ENCODE results near the gene NME9.

DNA sequence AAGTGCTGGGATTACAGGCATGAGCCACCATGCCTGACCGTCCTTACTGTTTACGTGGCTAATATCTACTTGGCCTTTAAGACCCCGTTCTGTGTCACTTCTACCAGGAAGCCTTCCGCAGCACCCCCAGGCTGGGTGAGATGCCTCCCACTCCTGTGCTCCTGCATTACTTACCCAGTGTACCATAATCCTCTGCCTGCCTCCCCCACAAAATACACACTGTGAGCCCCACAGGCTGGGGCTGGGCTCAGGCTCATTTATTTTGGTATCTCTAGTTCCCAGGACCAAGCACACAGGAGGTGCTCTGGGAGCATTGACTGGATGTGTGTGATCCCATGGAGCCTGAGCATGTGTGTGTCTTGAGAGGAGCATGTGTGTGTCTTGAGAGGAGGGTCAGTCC lies 33.7 kb upstream of the NME9 start:
- no peak for TF ChIP-seq ZNF396 (CRISPR knock-in tag; IDR thresholded peaks at IDR 0.05; ENCODE audit: borderline replicate concordance)
- no peak for TF ChIP-seq USF2 (CRISPR knock-in tag; IDR thresholded peaks at IDR 0.05)
- TF ChIP-seq CTCF (IDR thresholded peaks at IDR 0.05) = no peak
- TF ChIP-seq, protein P1, sequence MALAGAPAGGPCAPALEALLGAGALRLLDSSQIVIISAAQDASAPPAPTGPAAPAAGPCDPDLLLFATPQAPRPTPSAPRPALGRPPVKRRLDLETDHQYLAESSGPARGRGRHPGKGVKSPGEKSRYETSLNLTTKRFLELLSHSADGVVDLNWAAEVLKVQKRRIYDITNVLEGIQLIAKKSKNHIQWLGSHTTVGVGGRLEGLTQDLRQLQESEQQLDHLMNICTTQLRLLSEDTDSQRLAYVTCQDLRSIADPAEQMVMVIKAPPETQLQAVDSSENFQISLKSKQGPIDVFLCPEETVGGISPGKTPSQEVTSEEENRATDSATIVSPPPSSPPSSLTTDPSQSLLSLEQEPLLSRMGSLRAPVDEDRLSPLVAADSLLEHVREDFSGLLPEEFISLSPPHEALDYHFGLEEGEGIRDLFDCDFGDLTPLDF (CRISPR knock-in tag; IDR thresholded peaks at IDR 0.05) = no peak
- TF ChIP-seq ZNF317 (CRISPR knock-in tag; IDR thresholded peaks at IDR 0.05; ENCODE audit: borderline replicate concordance, low read depth) = no peak
- TF ChIP-seq IRF2 (CRISPR knock-in tag; IDR thresholded peaks at IDR 0.05; ENCODE audit: borderline replicate concordance, low read depth) = no peak
- no peak for TF ChIP-seq RELA (CRISPR knock-in tag; IDR thresholded peaks at IDR 0.05; ENCODE audit: borderline replicate concordance)
- TF ChIP-seq NFATC4 (CRISPR knock-in tag; IDR thresholded peaks at IDR 0.05) = no peak
